ENCODE results near the gene GAST.
A peak's percentile ranks its signal among the peaks of the same experiment; 100 is the strongest.

Gene GAST

GRCh38 chr17:41731836-41732235 lies 19.7 kb downstream of the GAST start:
- DNase-seq (ENCODE audit: low spot score) (no peak), ATAC-seq (ENCODE audit: low read depth) (no peak)
- no peaks in the 10 kb centered on the region for H3K27me3 ChIP-seq (ENCODE audit: insufficient read depth, poor library complexity, severe bottlenecking)
- H3K27ac ChIP-seq (ENCODE audit: poor library complexity, severe bottlenecking), result no peak overlapping the region
- no peak for TF ChIP-seq CTCF (IDR thresholded peaks at IDR 0.05; ENCODE audit: poor library complexity, severe bottlenecking)
- H3K4me1 ChIP-seq (ENCODE audit: insufficient read depth, poor library complexity, severe bottlenecking), result no peaks in the 10 kb centered on the region
- no peaks in the 10 kb centered on the region for H3K9me3 ChIP-seq (ENCODE audit: severe bottlenecking)
- H3K36me3 ChIP-seq (ENCODE audit: low read depth), result no peaks in the 10 kb centered on the region
- H3K4me3 ChIP-seq (ENCODE audit: severe bottlenecking), result no peak overlapping the region

DNA sequence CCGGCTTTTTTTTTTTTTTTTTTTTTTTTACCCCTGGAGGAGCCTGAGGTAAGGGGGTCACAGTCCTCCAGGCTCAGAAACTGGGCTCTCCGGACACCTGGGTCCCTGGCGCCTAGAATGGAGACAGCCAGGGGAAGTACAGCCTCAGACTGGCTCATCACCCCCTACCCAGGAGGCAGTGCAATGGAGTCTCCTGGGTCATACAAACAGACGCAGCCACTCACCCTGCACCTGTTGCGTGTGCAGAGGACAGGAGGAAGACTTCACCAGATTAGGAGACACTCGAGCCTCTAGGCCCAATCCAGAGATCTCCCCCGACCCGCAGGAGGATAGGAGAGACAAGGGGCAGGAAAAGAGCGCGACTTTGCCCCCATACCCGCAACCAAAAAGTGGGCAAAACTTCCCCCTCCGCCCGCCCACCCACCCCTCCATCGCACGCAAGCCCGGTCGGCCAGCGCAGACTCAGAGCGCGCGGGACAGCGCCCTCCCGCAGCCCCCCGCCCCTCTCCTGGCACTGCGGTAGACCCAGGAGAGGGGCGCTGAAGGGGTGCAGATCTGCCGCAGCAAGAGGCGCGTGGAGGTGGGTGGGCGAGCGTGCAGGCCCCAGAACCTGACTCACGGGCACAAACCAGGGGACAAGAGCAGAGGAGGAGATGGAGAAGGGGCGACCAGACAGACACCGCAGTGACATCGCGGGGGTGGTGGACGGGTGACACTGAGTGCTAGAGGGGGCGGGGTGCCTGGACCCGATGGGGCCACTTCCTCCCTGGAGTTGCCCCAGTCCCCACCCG lies 21.4 kb downstream of the GAST start:
- TF ChIP-seq CTCF (IDR thresholded peaks at IDR 0.05; ENCODE audit: poor library complexity, severe bottlenecking), result no peak
- Histone ChIP-seq H3K4me3 (ENCODE audit: severe bottlenecking) (peak overlapping the region; percentile 39), H3K27ac (ENCODE audit: poor library complexity, severe bottlenecking) (no peak overlapping the region), H3K9me3 (ENCODE audit: severe bottlenecking) (no peaks in the 10 kb centered on the region), H3K36me3 (ENCODE audit: low read depth) (no peaks in the 10 kb centered on the region), H3K4me1 (ENCODE audit: insufficient read depth, poor library complexity, severe bottlenecking) (peaks cover 6% of the 10 kb centered on the region), H3K27me3 (ENCODE audit: insufficient read depth, poor library complexity, severe bottlenecking) (no peaks in the 10 kb centered on the region)
- ATAC-seq (ENCODE audit: low read depth) (no peak), DNase-seq (ENCODE audit: low spot score) (no peak)

- DNase-seq (ENCODE audit: low spot score) (no peak), ATAC-seq (ENCODE audit: low read depth) (peak; percentile 60)
- peak within 1 kb of the TSS; percentile 39 for H3K4me3 ChIP-seq (ENCODE audit: severe bottlenecking)
- TF ChIP-seq CTCF (IDR thresholded peaks at IDR 0.05; ENCODE audit: poor library complexity, severe bottlenecking), result no peak
- peaks cover 14% of the 10 kb centered on the region for H3K4me1 ChIP-seq (ENCODE audit: insufficient read depth, poor library complexity, severe bottlenecking)
- H3K36me3 ChIP-seq (ENCODE audit: low read depth), result no peaks in the 10 kb centered on the region
- H3K27me3 ChIP-seq (ENCODE audit: insufficient read depth, poor library complexity, severe bottlenecking), result no peaks in the 10 kb centered on the region
- H3K27ac ChIP-seq (ENCODE audit: poor library complexity, severe bottlenecking), result no peak within 1 kb of the TSS
- H3K9me3 ChIP-seq (ENCODE audit: severe bottlenecking), result no peaks in the 10 kb centered on the region
Observed at GRCh38 chr17:41734139-41734948, 22.2 kb downstream of the GAST start, which contains the start of gene HAP1. TSS of gene HAP1 (minus strand) at chr17:41734643. CDS start at chr17:41734634, 9 bp downstream.

DNA sequence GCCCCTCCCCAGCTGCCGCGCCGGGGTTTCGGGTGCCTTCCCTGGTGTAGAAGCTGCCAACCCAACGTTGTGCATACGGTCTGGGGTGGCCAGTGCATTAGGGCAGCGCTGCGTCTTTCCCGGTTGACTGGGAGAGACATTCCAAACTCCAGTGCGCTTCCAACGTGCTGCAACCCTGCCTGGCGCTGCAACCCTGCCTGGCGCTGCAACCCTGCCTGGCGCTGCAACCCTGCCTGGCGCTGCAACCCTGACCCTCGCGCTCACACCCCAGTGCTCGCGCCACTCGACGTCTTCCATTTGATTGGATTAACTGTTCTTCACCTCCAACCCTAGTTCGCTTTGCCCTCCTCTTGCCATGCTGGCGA lies 22.8 kb downstream of the GAST start:
- no peak overlapping the region for H3K27ac ChIP-seq (ENCODE audit: poor library complexity, severe bottlenecking)
- DNase-seq (ENCODE audit: low spot score) (no peak), ATAC-seq (ENCODE audit: low read depth) (peak; percentile 11)
- H3K9me3 ChIP-seq (ENCODE audit: severe bottlenecking), result no peaks in the 10 kb centered on the region
- peaks cover 20% of the 10 kb centered on the region for H3K4me1 ChIP-seq (ENCODE audit: insufficient read depth, poor library complexity, severe bottlenecking)
- peak overlapping the region; percentile 39 for H3K4me3 ChIP-seq (ENCODE audit: severe bottlenecking)
- no peak for TF ChIP-seq CTCF (IDR thresholded peaks at IDR 0.05; ENCODE audit: poor library complexity, severe bottlenecking)
- H3K27me3 ChIP-seq (ENCODE audit: insufficient read depth, poor library complexity, severe bottlenecking), result no peaks in the 10 kb centered on the region
- no peaks in the 10 kb centered on the region for H3K36me3 ChIP-seq (ENCODE audit: low read depth)
